Keratinocyte (primary cell): ENCODE measurements around the gene LIN7B. TPM values are rescaled to one million over a fixed set of nuclear protein-coding genes. Genes with fewer than 3 reads are reported as not detected.

Source experiments
- DNase-seq: peaks from one replicate; pipeline ENCODE4 v3.0.0-alpha.2; 2011; ENCODE audit warnings: low read depth, missing footprints, low spot score
- FAIRE-seq: peaks from 2 replicates; lab custom pipeline; 2011; peaks lifted over from hg19 to GRCh38; lab: Jason Lieb, UNC
- H2AFZ ChIP-seq: 2 replicates; pipeline ENCODE4 v1.6.0; 2012; ENCODE audit warnings: low read length, control low read depth, inconsistent platforms; ENCODE audit not compliant: control insufficient read depth
- H3K27ac ChIP-seq: 2 replicates; pipeline ENCODE4 v1.5.1; 2011; ENCODE audit warnings: low read length; ENCODE audit not compliant: control insufficient read depth, insufficient read depth
- H3K27me3 ChIP-seq: 3 replicates; pipeline ENCODE4 v1.6.0; 2011; ENCODE audit warnings: low read length; ENCODE audit not compliant: control insufficient read depth, insufficient read depth; ENCODE audit errors: extremely low read depth
- H3K36me3 ChIP-seq, 2 experiments: 2 replicates in 1 of 2; 3 replicates in 1 of 2; pipeline ENCODE4 v1.5.1; 2011; ENCODE audit warnings: low read length in 2 of 2, mild to moderate bottlenecking in 1 of 2; ENCODE audit not compliant: control insufficient read depth in 2 of 2, insufficient read depth in 2 of 2; ENCODE audit errors: extremely low read depth in 1 of 2
- H3K4me1 ChIP-seq: 3 replicates; pipeline ENCODE4 v1.5.1; 2011; ENCODE audit warnings: low read length; ENCODE audit not compliant: control insufficient read depth, insufficient read depth; ENCODE audit errors: extremely low read depth
- H3K4me2 ChIP-seq: 3 replicates; pipeline ENCODE4 v1.6.0; 2011; ENCODE audit warnings: low read depth, low read length; ENCODE audit not compliant: control insufficient read depth, insufficient read depth; ENCODE audit errors: extremely low read depth
- H3K4me3 ChIP-seq, 3 experiments: fragments of 200-600 bp in 1 of 3; sonication (generic) in 1 of 3; 2 replicates in 2 of 3; 3 replicates in 1 of 3; pipeline ENCODE4 v1.5.1; 2011 to 2016; ENCODE audit warnings: low read length in 3 of 3, mild to moderate bottlenecking in 3 of 3, control low read depth in 2 of 3, inconsistent platforms in 1 of 3, low read depth in 1 of 3, mixed read lengths in 1 of 3, mixed run types in 1 of 3, moderate library complexity in 1 of 3; ENCODE audit not compliant: control insufficient read depth in 2 of 3, insufficient read depth in 2 of 3; ENCODE audit errors: extremely low read depth in 1 of 3
- H3K79me2 ChIP-seq: 2 replicates; pipeline ENCODE4 v1.6.0; 2012; ENCODE audit warnings: low read length; ENCODE audit not compliant: control insufficient read depth, insufficient read depth
- H3K9ac ChIP-seq: 3 replicates; pipeline ENCODE4 v1.6.0; 2011; ENCODE audit warnings: low read length; ENCODE audit not compliant: control insufficient read depth, insufficient read depth; ENCODE audit errors: extremely low read depth
- H3K9me1 ChIP-seq: 3 replicates; pipeline ENCODE4 v1.6.0; 2011; ENCODE audit warnings: low read length; ENCODE audit not compliant: control insufficient read depth, insufficient read depth; ENCODE audit errors: extremely low read depth
- H3K9me3 ChIP-seq: 2 replicates; pipeline ENCODE4 v1.5.1; 2012; ENCODE audit warnings: low read depth, low read length; ENCODE audit not compliant: control insufficient read depth
- H4K20me1 ChIP-seq: 3 replicates; pipeline ENCODE4 v1.6.0; 2011; ENCODE audit warnings: low read length; ENCODE audit not compliant: control insufficient read depth, insufficient read depth; ENCODE audit errors: extremely low read depth
- EZH2 ChIP-seq: IDR thresholded peaks from one replicate; pipeline ENCODE4 v1.6.1; 2012; ENCODE audit warnings: inconsistent platforms, mild to moderate bottlenecking, low read length, moderate library complexity
- dilution Hi-C: fragments of 300-500 bp; cut with MboI; formaldehyde crosslinking; loops from one replicate; pipeline ENCODE4 v1.7.0; 2020; ENCODE audit warnings: low sequenced_read_pairs; ENCODE audit not compliant: extremely low pct_ligation_motif_present
- polyA plus RNA-seq, 5 experiments: library from polyadenylated mRNA; depleted of rRNA in 3 of 5; stranded (reverse) in 3 of 5; stranded (forward) in 1 of 5; unstranded in 1 of 5; fragments of >200 nt; gene quantifications; 1 replicate in 1 of 5; 2 replicates in 3 of 5; 3 replicates in 1 of 5; pipeline versions ENCODE4 v1.2.1 to v1.2.3, GENCODE V29; 2011 to 2012; ENCODE audit warnings: missing spikeins in 2 of 5, low read depth in 1 of 5, low replicate concordance in 1 of 5
- TF ChIP-seq, protein P1 (sequence below), 3 experiments: IDR thresholded peaks in 1 of 3; conservative IDR thresholded peaks in 1 of 3; optimal IDR thresholded peaks in 1 of 3; 2 replicates in 2 of 3; 3 replicates in 1 of 3; pipeline versions ENCODE3 to v1.5.1; 2011; ENCODE audit warnings: low read length in 3 of 3, mild to moderate bottlenecking in 3 of 3, moderate library complexity in 2 of 3, control low read depth in 1 of 3, inconsistent platforms in 1 of 3; ENCODE audit not compliant: insufficient read depth in 2 of 3; ENCODE audit errors: extremely low read depth in 1 of 3

The LIN7B gene
- polyA plus RNA-seq, 1 donor (not counting 4 experiments of a cell fraction or from before 2014, with no cell fraction given) = 1.6 TPM

GRCh38 chr19:49081273-49081672 lies 32.9 kb upstream of the LIN7B start:
- Histone ChIP-seq H3K9me1 (no peaks in the 10 kb centered on the region), H3K9me3 (no peaks in the 10 kb centered on the region), H3K27ac (no peak overlapping the region), H3K4me1 (peaks cover 4% of the 10 kb centered on the region), H3K79me2 (peaks cover 10% of the 10 kb centered on the region), H3K9ac (no peak overlapping the region), H3K4me3 (no peak overlapping the region), H3K27me3 (no peaks in the 10 kb centered on the region), H3K4me2 (no peak overlapping the region), H3K36me3 (no peaks in the 10 kb centered on the region), H4K20me1 (no peaks in the 10 kb centered on the region), H2AFZ (no peak overlapping the region)
- FAIRE-seq = no peak
- dilution Hi-C loops = no loop called here
- no peak for DNase-seq
- no peak for TF ChIP-seq EZH2
- TF ChIP-seq, protein P1, sequence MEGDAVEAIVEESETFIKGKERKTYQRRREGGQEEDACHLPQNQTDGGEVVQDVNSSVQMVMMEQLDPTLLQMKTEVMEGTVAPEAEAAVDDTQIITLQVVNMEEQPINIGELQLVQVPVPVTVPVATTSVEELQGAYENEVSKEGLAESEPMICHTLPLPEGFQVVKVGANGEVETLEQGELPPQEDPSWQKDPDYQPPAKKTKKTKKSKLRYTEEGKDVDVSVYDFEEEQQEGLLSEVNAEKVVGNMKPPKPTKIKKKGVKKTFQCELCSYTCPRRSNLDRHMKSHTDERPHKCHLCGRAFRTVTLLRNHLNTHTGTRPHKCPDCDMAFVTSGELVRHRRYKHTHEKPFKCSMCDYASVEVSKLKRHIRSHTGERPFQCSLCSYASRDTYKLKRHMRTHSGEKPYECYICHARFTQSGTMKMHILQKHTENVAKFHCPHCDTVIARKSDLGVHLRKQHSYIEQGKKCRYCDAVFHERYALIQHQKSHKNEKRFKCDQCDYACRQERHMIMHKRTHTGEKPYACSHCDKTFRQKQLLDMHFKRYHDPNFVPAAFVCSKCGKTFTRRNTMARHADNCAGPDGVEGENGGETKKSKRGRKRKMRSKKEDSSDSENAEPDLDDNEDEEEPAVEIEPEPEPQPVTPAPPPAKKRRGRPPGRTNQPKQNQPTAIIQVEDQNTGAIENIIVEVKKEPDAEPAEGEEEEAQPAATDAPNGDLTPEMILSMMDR (optimal IDR thresholded peaks at IDR 0.05 in 1 of 3, IDR thresholded peaks at IDR 0.05 in 1 of 3, conservative IDR thresholded peaks at IDR 0.05 in 1 of 3; ENCODE audit: extremely low read depth in 1 of 3, insufficient read depth in 2 of 3, low read length in 3 of 3) = no peak

- no peaks in the 10 kb centered on the region for H3K27me3 ChIP-seq
- TF ChIP-seq, protein P1 (optimal IDR thresholded peaks at IDR 0.05 in 1 of 3, IDR thresholded peaks at IDR 0.05 in 1 of 3, conservative IDR thresholded peaks at IDR 0.05 in 1 of 3; ENCODE audit: extremely low read depth in 1 of 3, insufficient read depth in 2 of 3, low read length in 3 of 3) = no peak
- no peak for TF ChIP-seq EZH2
- peak overlapping the region; percentile 79 for H3K4me2 ChIP-seq
- peaks cover 16% of the 10 kb centered on the region for H4K20me1 ChIP-seq
- H3K9me3 ChIP-seq = no peaks in the 10 kb centered on the region
- DNase-seq (no peak), FAIRE-seq (no peak)
- peak overlapping the region; percentile 83 for H3K27ac ChIP-seq
- peak overlapping the region; percentile 91 for H3K9ac ChIP-seq
- peak overlapping the region; percentile 24 to 88 (median 75) for H3K4me3 ChIP-seq
- H3K9me1 ChIP-seq = no peaks in the 10 kb centered on the region
- peaks cover 39% of the 10 kb centered on the region for H3K79me2 ChIP-seq
- peaks cover 16% of the 10 kb centered on the region for H3K4me1 ChIP-seq
- peak overlapping the region; percentile 79 for H2AFZ ChIP-seq
- peaks cover 7 to 15% of the 10 kb centered on the region in 2 experiments for H3K36me3 ChIP-seq
- dilution Hi-C loops = no loop called here
Measured at GRCh38 chr19:49084206-49085019, 29.8 kb upstream of the LIN7B start.
